SK-N-SH (cell line): ENCODE results near the gene OBSCN. TPM values are rescaled to one million over a fixed set of nuclear protein-coding genes. Genes with fewer than 3 reads are reported as not detected.
"Not testable (repeated sequence)": the region's sequence is repeated elsewhere in the genome, so short reads cannot be mapped to it uniquely, and the experiment has no call there.

Experiments
- CTCF ChIA-PET: fragments of 300-600, 350-600 bp; formaldehyde crosslinking; extraction: SDS; loops from one replicate; lab custom pipeline; 2021; lab: Yijun Ruan, JAX
- POLR2A ChIA-PET: fragments of 350-600 bp; sonication (Branson Sonifier 250); formaldehyde crosslinking; extraction: SDS; loops from one replicate; lab custom pipeline; 2020; ENCODE audit warnings: antibody characterized with exemption, inconsistent platforms; lab: Yijun Ruan, JAX
- DNase-seq: peaks from one replicate; pipeline ENCODE4 v3.0.0; 2012
- H2AFZ ChIP-seq: fragments of 200-600 bp; sonication (generic); 2 replicates; pipeline ENCODE4 v1.8.1; 2016; ENCODE audit warnings: antibody characterized with exemption, mild to moderate bottlenecking, low read depth
- H3F3A ChIP-seq: fragments of 200-600 bp; sonication (generic); replicated peaks from 2 replicates; pipeline ENCODE3; 2016; ENCODE audit warnings: antibody characterized with exemption, mild to moderate bottlenecking; ENCODE audit not compliant: insufficient read depth
- H3K27ac ChIP-seq, 2 experiments: fragments of 200-500 bp in 1 of 2; fragments of 200-600 bp in 1 of 2; sonication (Bioruptor generic) in 1 of 2; sonication (generic), shearing (Covaris generic) in 1 of 2; 2 replicates each; pipeline versions ENCODE4 v1.5.1 to v1.6.1; 2014 to 2016; ENCODE audit warnings: low read depth in 2 of 2, inconsistent platforms in 1 of 2, low read length in 1 of 2, mild to moderate bottlenecking in 1 of 2, mixed read lengths in 1 of 2
- H3K27me3 ChIP-seq: fragments of 200-600 bp; sonication (generic), shearing (Covaris generic); 2 replicates; pipeline ENCODE4 v1.6.1; 2016; ENCODE audit warnings: mixed run types; ENCODE audit not compliant: insufficient read depth
- H3K36me3 ChIP-seq, 2 experiments: fragments of 200-500 bp in 1 of 2; fragments of 200-600 bp in 1 of 2; sonication (Bioruptor generic) in 1 of 2; sonication (generic) in 1 of 2; replicated peaks in 1 of 2; 2 replicates each; pipeline versions ENCODE3 to v1.5.1; 2014 to 2016; ENCODE audit warnings: low read length in 1 of 2, mild to moderate bottlenecking in 1 of 2; ENCODE audit not compliant: insufficient read depth in 2 of 2, control insufficient read depth in 1 of 2
- H3K4me1 ChIP-seq, 2 experiments: fragments of 200-500 bp in 1 of 2; fragments of 200-600 bp in 1 of 2; sonication (Bioruptor generic) in 1 of 2; sonication (generic), shearing (Covaris generic) in 1 of 2; 2 replicates each; pipeline versions ENCODE4 v1.5.1 to v1.6.1; 2014 to 2016; ENCODE audit warnings: low read depth in 1 of 2, low read length in 1 of 2, mixed run types in 1 of 2; ENCODE audit not compliant: insufficient read depth in 2 of 2, control insufficient read depth in 1 of 2
- H3K4me2 ChIP-seq: fragments of 200-600 bp; sonication (generic), shearing (Covaris generic); 2 replicates; pipeline ENCODE4 v1.6.1; 2017; ENCODE audit warnings: mixed run types
- H3K4me3 ChIP-seq, 2 experiments: fragments of 200-500 bp in 1 of 2; fragments of 200-600 bp in 1 of 2; sonication (Bioruptor generic) in 1 of 2; sonication (generic), shearing (Covaris generic) in 1 of 2; 2 replicates each; pipeline versions ENCODE4 v1.5.1 to v1.8.1; 2014 to 2016; ENCODE audit warnings: low read depth in 2 of 2, inconsistent platforms in 1 of 2, low read length in 1 of 2, mild to moderate bottlenecking in 1 of 2, mixed read lengths in 1 of 2, moderate library complexity in 1 of 2
- H3K79me2 ChIP-seq: fragments of 200-600 bp; sonication (generic); 2 replicates; pipeline ENCODE4 v1.8.1; 2017; ENCODE audit warnings: mild to moderate bottlenecking; ENCODE audit not compliant: insufficient read depth
- H3K9ac ChIP-seq: fragments of 200-600 bp; sonication (generic); 2 replicates; pipeline ENCODE4 v1.6.1; 2017; ENCODE audit warnings: mixed run types
- H3K9me2 ChIP-seq: fragments of 200-600 bp; sonication (generic); 2 replicates; pipeline ENCODE4 v1.6.1; 2017; ENCODE audit warnings: mixed run types
- H3K9me3 ChIP-seq: fragments of 200-600 bp; sonication (generic); 2 replicates; pipeline ENCODE4 v1.6.1; 2017; ENCODE audit warnings: mixed run types, mild to moderate bottlenecking, moderate library complexity
- H4K20me1 ChIP-seq: fragments of 200-600 bp; sonication (generic); 2 replicates; pipeline ENCODE4 v1.6.1; 2017; ENCODE audit warnings: mild to moderate bottlenecking, mixed run types; ENCODE audit not compliant: insufficient read depth
- CHD2 ChIP-seq: fragments of 150-350 bp; IDR thresholded peaks from 2 replicates; pipeline ENCODE4 v1.6.1; 2018; ENCODE audit warnings: low read length; ENCODE audit not compliant: partially characterized antibody
- GATA2 ChIP-seq: sonication (generic); formaldehyde crosslinking; IDR thresholded peaks from 2 replicates; pipeline ENCODE4 v1.5.0; 2020; ENCODE audit warnings: mild to moderate bottlenecking, missing genetic modification reagents
- JUND ChIP-seq: IDR thresholded peaks from 2 replicates; pipeline ENCODE4 v1.4.0; 2012
- NRF1 ChIP-seq: IDR thresholded peaks from 2 replicates; pipeline ENCODE4 v1.6.1; 2012; ENCODE audit warnings: low read depth, mild to moderate bottlenecking, low read length
- RCOR1 ChIP-seq: fragments of 150-350 bp; IDR thresholded peaks from 2 replicates; pipeline ENCODE4 v1.6.1; 2017; ENCODE audit warnings: antibody characterized with exemption, low read length
- TCF12 ChIP-seq: IDR thresholded peaks from 2 replicates; pipeline ENCODE4 v1.4.0; 2012
- WGBS: methylation state at CpG from one replicate; pipeline ENCODE4 v1.1.6; 2017; ENCODE audit warnings: low lambda C conversion rate; 5-methylcytosine and 5-hydroxymethylcytosine counted together
- polyA plus RNA-seq, 3 experiments: library from polyadenylated mRNA; depleted of rRNA; stranded (reverse); fragments of >200 nt; gene quantifications; 2 replicates each; pipeline ENCODE4 v1.2.3, GENCODE V29; 2012
- TF ChIP-seq, protein P1 (sequence below): IDR thresholded peaks from 2 replicates; pipeline ENCODE4 v1.4.0; 2012; ENCODE audit warnings: low read depth
- TF ChIP-seq, protein P2 (sequence below): fragments of 150-350 bp; IDR thresholded peaks from 2 replicates; pipeline ENCODE4 v1.6.1; 2016; ENCODE audit warnings: mild to moderate bottlenecking, low read depth, low read length

OBSCN gene
- polyA plus RNA-seq, 1 of the 3 experiments (the other 2 are of a cell fraction): 4.0 TPM

- no peak overlapping the region for H2AFZ ChIP-seq
- H3K4me3 ChIP-seq: peak overlapping the region in 1 of 2 experiments; percentile 26; a peak in 1 of 4 replicates
- H3K9me3 ChIP-seq: peaks cover 22% of the 10 kb centered on the region; the same call in 1 of the 2 replicates
- H3K27me3 ChIP-seq: no peaks in the 10 kb centered on the region
- no peaks in the 10 kb centered on the region for H3K9me2 ChIP-seq
- no peaks in the 10 kb centered on the region for H3K4me1 ChIP-seq
- TF ChIP-seq JUND: no peak
- TF ChIP-seq RCOR1: no peak
- TF ChIP-seq, protein P1, sequence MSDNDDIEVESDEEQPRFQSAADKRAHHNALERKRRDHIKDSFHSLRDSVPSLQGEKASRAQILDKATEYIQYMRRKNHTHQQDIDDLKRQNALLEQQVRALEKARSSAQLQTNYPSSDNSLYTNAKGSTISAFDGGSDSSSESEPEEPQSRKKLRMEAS: no peak
- TF ChIP-seq NRF1: no peak
- TF ChIP-seq, protein P2, sequence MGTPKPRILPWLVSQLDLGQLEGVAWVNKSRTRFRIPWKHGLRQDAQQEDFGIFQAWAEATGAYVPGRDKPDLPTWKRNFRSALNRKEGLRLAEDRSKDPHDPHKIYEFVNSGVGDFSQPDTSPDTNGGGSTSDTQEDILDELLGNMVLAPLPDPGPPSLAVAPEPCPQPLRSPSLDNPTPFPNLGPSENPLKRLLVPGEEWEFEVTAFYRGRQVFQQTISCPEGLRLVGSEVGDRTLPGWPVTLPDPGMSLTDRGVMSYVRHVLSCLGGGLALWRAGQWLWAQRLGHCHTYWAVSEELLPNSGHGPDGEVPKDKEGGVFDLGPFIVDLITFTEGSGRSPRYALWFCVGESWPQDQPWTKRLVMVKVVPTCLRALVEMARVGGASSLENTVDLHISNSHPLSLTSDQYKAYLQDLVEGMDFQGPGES: no peak
- H3K9ac ChIP-seq: no peak overlapping the region
- peaks cover 27 to 39% of the 10 kb centered on the region in 2 experiments for H3K36me3 ChIP-seq
- ChIA-PET POLR2A (no interaction called here), CTCF (interaction anchor here (0.7 kb wide), 1 partner anchor 195 kb away, joined by 3 read pairs; no protein-coding TSS in a partner anchor)
- no peaks in the 10 kb centered on the region for H3F3A ChIP-seq
- no peak overlapping the region for H3K4me2 ChIP-seq
- H4K20me1 ChIP-seq: no peaks in the 10 kb centered on the region
- WGBS: 71% methylated on average over 3 of the region's 3 CpGs
- H3K27ac ChIP-seq: no peak overlapping the region
- no peaks in the 10 kb centered on the region for H3K79me2 ChIP-seq
- no peak for DNase-seq
These were observed 37.3 kb downstream of the OBSCN start for GRCh38 chr1:228245111-228245510.

DNA sequence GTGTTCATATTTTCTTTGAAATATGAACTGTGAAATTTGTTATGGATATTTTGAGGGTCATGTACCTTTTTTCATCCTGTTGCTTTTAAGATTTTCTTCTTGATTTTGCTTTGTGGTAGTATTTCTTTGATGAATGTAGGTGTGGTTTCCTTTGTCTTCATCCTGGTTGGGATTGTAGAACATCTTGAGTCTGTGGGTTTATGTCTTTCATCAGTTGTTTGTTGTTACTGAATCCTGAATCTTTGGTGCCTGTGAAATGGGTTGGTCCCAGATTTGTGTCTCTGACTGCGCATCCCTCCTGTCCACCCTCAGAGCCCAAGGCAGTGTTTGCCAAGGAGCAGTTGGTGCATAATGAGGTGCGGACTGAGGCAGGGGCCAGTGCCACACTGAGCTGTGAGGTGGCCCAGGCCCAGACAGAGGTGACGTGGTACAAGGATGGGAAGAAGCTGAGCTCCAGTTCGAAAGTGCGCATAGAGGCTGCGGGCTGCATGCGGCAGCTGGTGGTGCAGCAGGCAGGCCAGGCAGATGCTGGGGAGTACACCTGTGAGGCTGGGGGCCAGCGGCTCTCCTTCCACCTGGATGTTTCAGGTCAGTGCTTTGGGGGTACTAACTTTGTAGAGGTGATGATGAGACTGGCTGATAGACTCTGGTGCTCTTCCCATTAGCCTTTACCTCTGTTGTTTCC is 38.5 kb downstream of the OBSCN start:
- Histone ChIP-seq H3K36me3 (peaks cover 27 to 39% of the 10 kb centered on the region in 2 experiments), H3K79me2 (no peaks in the 10 kb centered on the region), H3K9me3 (peaks cover 22% of the 10 kb centered on the region; the same call in 1 of the 2 replicates), H3K9ac (no peak overlapping the region), H4K20me1 (no peaks in the 10 kb centered on the region), H3F3A (no peaks in the 10 kb centered on the region)
- ChIA-PET POLR2A (no interaction called here), CTCF (no interaction called here)
- no peak for DNase-seq
- WGBS: 91% methylated on average over 8 of the region's 8 CpGs
- TF ChIP-seq GATA2 (CRISPR knock-in tag) (no peak), CHD2 (no peak), TCF12 (no peak)
- TF ChIP-seq, all 33 proteins: peak for 0
- Histone ChIP-seq H3K9me2 (no peaks in the 10 kb centered on the region), H3K27ac (no peak overlapping the region), H3K27me3 (no peaks in the 10 kb centered on the region), H2AFZ (no peak overlapping the region), H3K4me3 (peak overlapping the region in 1 of 2 experiments; percentile 27; a peak in 1 of 4 replicates), H3K4me2 (no peak overlapping the region), H3K4me1 (no peaks in the 10 kb centered on the region)

GRCh38 chr1:228249513-228250305 is 41.9 kb downstream of the OBSCN start:
- H3K4me1 ChIP-seq: no peaks in the 10 kb centered on the region
- H3K9me3 ChIP-seq: no peaks in the 10 kb centered on the region
- H3K36me3 ChIP-seq: peaks cover 19 to 23% of the 10 kb centered on the region in 2 experiments
- no peaks in the 10 kb centered on the region for H3K79me2 ChIP-seq
- CTCF ChIA-PET: no interaction called here
- no peaks in the 10 kb centered on the region for H3F3A ChIP-seq
- H3K27me3 ChIP-seq: no peaks in the 10 kb centered on the region
- no peak overlapping the region for H3K9ac ChIP-seq
- no peak overlapping the region for H3K4me3 ChIP-seq
- H2AFZ ChIP-seq: no peak overlapping the region
- H3K4me2 ChIP-seq: no peak overlapping the region
- WGBS: 80% methylated on average over 20 of the region's 24 CpGs
- H4K20me1 ChIP-seq: no peaks in the 10 kb centered on the region
- TF ChIP-seq, protein P2: no peak
- no peak overlapping the region for H3K27ac ChIP-seq
- POLR2A ChIA-PET: no interaction called here
- DNase-seq: no peak
- no peaks in the 10 kb centered on the region for H3K9me2 ChIP-seq

DNA sequence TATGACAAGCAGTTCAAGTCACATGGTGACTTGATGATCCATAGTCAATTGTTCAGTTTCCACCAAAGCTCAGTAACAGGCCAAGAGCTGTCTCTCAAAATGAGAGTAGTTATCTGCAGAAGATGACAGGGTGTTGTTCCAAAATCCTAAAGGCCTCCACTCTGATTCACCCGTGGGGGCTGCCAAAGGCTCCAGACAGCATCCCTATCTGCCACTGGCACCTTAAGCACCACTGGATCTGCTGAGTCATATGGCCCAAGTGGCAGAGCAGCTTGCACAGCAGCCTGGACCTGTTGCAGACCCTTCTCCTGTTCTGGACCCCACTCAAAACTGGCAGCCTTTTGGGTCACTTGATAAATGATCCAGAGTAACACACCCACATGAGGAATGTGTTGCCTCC is 44.6 kb downstream of the OBSCN start:
- H3F3A ChIP-seq, H3K9me2 ChIP-seq, H2AFZ ChIP-seq, H3K4me2 ChIP-seq, DNase-seq, POLR2A ChIA-PET, H3K4me1 ChIP-seq, H3K36me3 ChIP-seq, H4K20me1 ChIP-seq, H3K4me3 ChIP-seq, CTCF ChIA-PET, H3K27me3 ChIP-seq, H3K27ac ChIP-seq, H3K9me3 ChIP-seq, H3K9ac ChIP-seq, H3K79me2 ChIP-seq: not testable (repeated sequence)
- 20% methylated on average over 1 of the region's 1 CpG for WGBS
